HepG2 (cell line): Measurements from ENCODE around the gene SLC2A8. TPM values are rescaled to one million over a fixed set of nuclear protein-coding genes. Genes with fewer than 3 reads are reported as not detected.
A peak's percentile ranks its signal among the peaks of the same experiment; 100 is the strongest.

Experiments
- ATAC-seq: fragments of 200-7000 bp; cut with Tn5 transposase; 3 replicates; pipeline ENCODE4 v1.9.1; 2020; ENCODE audit warnings: mild to moderate bottlenecking, moderate library complexity
- BruUV-seq: library from RNA; stranded (reverse); fragments of 400-500 nt; replicated peaks from 2 replicates; lab custom pipeline; 2021; lab: Mats Ljungman, UMichigan
- CTCF ChIA-PET: fragments of 300-600 bp; formaldehyde crosslinking; extraction: SDS; loops from one replicate; lab custom pipeline; 2021; ENCODE audit warnings: low total read pairs, inconsistent platforms, low intra/inter-chr PET ratio; lab: Yijun Ruan, JAX
- POLR2A ChIA-PET: fragments of 350-600 bp; sonication (Branson Sonifier 250); formaldehyde crosslinking; loops from one replicate; lab custom pipeline; 2020; ENCODE audit warnings: antibody characterized with exemption, inconsistent platforms; lab: Yijun Ruan, JAX
- DNase-seq: peaks from one replicate; pipeline ENCODE4 v3.0.0-alpha.2; 2015; ENCODE audit warnings: low spot score
- FAIRE-seq: peaks from 3 replicates; lab custom pipeline; 2011; peaks lifted over from hg19 to GRCh38; lab: Jason Lieb, UNC
- H2AFZ ChIP-seq: one replicate; pipeline ENCODE4 v1.6.1; 2011; ENCODE audit warnings: low read length, inconsistent platforms
- H3K27ac ChIP-seq: fragments of 300-600 bp; 3 replicates; pipeline ENCODE4 v1.8.0; 2011; ENCODE audit warnings: mixed run types, mild to moderate bottlenecking, mixed read lengths, low read length, inconsistent platforms; ENCODE audit not compliant: insufficient read depth; ENCODE audit errors: extremely low read length
- H3K27me3 ChIP-seq, 2 experiments: fragments of 200-600 bp in 1 of 2; 2 replicates in 1 of 2; 3 replicates in 1 of 2; pipeline versions ENCODE4 v1.6.0 to v1.8.0; 2011; ENCODE audit warnings: low read length in 2 of 2, mild to moderate bottlenecking in 2 of 2, moderate library complexity in 2 of 2, inconsistent platforms in 1 of 2; ENCODE audit not compliant: insufficient read depth in 2 of 2, control insufficient read depth in 1 of 2
- H3K36me3 ChIP-seq, 2 experiments: fragments of 200-600 bp in 1 of 2; replicated peaks in 1 of 2; 2 replicates in 1 of 2; 3 replicates in 1 of 2; pipeline versions ENCODE4 v1.5.1 to v1.8.0; 2011; ENCODE audit warnings: low read length in 2 of 2, inconsistent platforms in 1 of 2; ENCODE audit not compliant: insufficient read depth in 2 of 2, control insufficient read depth in 1 of 2
- H3K4me1 ChIP-seq: 2 replicates; pipeline ENCODE4 v1.5.1; 2012; ENCODE audit warnings: low read length, inconsistent platforms; ENCODE audit not compliant: insufficient read depth
- H3K4me2 ChIP-seq: 2 replicates; pipeline ENCODE4 v1.6.0; 2011; ENCODE audit warnings: low read depth, low read length, inconsistent platforms
- H3K4me3 ChIP-seq, 3 experiments: fragments of 200-600 bp in 1 of 3; sonication (generic), shearing (Covaris generic) in 1 of 3; replicated peaks in 1 of 3; 2 replicates each; pipeline ENCODE4 v1.5.1; 2011 to 2016; ENCODE audit warnings: low read length in 3 of 3, inconsistent platforms in 2 of 3, low read depth in 2 of 3, mild to moderate bottlenecking in 2 of 3, control low read depth in 1 of 3, mixed read lengths in 1 of 3; ENCODE audit not compliant: insufficient read depth in 1 of 3
- H3K79me2 ChIP-seq: one replicate; pipeline ENCODE4 v1.6.1; 2011; ENCODE audit warnings: low read length, inconsistent platforms; ENCODE audit not compliant: insufficient read depth
- H3K9ac ChIP-seq: 2 replicates; pipeline ENCODE4 v1.6.0; 2011; ENCODE audit warnings: mild to moderate bottlenecking, low read depth, low read length, inconsistent platforms; ENCODE audit not compliant: insufficient read depth
- H3K9me3 ChIP-seq: 2 replicates; pipeline ENCODE4 v1.5.1; 2012; ENCODE audit warnings: mild to moderate bottlenecking, low read length
- H4K20me1 ChIP-seq: 2 replicates; pipeline ENCODE4 v1.6.0; 2011; ENCODE audit warnings: inconsistent platforms, mild to moderate bottlenecking, low read length, moderate library complexity; ENCODE audit not compliant: insufficient read depth
- ZBTB38 ChIP-seq: sonication (generic); formaldehyde crosslinking; IDR thresholded peaks from 2 replicates; pipeline ENCODE4 v1.5.1; 2020; ENCODE audit warnings: mild to moderate bottlenecking, missing genetic modification reagents
- WGBS: methylation state at CpG from one replicate; pipeline ENCODE4 v1.1.6; 2017; ENCODE audit warnings: low lambda C conversion rate; 5-methylcytosine and 5-hydroxymethylcytosine counted together
- in situ Hi-C: cut with HindIII; loops from 2 replicates; pipeline ENCODE4 v1.10.0; 2017; ENCODE audit warnings: low pct_unique_long_range_greater_than_20kb; ENCODE audit not compliant: extremely low pct_ligation_motif_present
- intact Hi-C: fragments of 100-400 bp; cut with micrococcal nuclease; formaldehyde crosslinking; loops from one replicate; pipeline ENCODE4 v1.10.0; 2022; ENCODE audit not compliant: unreplicated experiment
- polyA plus RNA-seq, 8 experiments: library from polyadenylated mRNA; depleted of rRNA in 3 of 8; stranded (reverse) in 7 of 8; unstranded in 1 of 8; fragments of >200 nt; fragmentation: Illumina TruSeq in 4 of 8; extraction: Trizol in 4 of 8; gene quantifications; 2 replicates each; pipeline versions ENCODE4 v1.2.1 to v1.2.3, GENCODE V29; 2011 to 2016; ENCODE audit warnings: low read depth in 4 of 8, missing spikeins in 1 of 8, mixed read lengths in 1 of 8; ENCODE audit not compliant: insufficient read depth in 1 of 8
- total RNA-seq, 5 experiments: library from RNA; depleted of rRNA; stranded (reverse); fragments of >200 nt; fragmentation: Illumina TruSeq; extraction: Trizol; gene quantifications; 2 replicates each; pipeline ENCODE4 v1.2.3, GENCODE V29; 2016; ENCODE audit warnings: low read depth in 1 of 5
- TF ChIP-seq, protein P1 (sequence below): sonication (generic); formaldehyde crosslinking; IDR thresholded peaks from 2 replicates; pipeline ENCODE4 v1.4.0; 2020; ENCODE audit warnings: missing genetic modification reagents, borderline replicate concordance
- TF ChIP-seq, protein P2 (sequence below): sonication (generic); formaldehyde crosslinking; IDR thresholded peaks from 2 replicates; pipeline ENCODE4 v1.4.0; 2020; ENCODE audit warnings: missing genetic modification reagents

SLC2A8 gene
- total and polyA plus RNA-seq, 2 of the 13 experiments (the other 11 are each of a cell fraction or from before 2014, with no cell fraction given) = 22.6 to 48.6 TPM

DNA sequence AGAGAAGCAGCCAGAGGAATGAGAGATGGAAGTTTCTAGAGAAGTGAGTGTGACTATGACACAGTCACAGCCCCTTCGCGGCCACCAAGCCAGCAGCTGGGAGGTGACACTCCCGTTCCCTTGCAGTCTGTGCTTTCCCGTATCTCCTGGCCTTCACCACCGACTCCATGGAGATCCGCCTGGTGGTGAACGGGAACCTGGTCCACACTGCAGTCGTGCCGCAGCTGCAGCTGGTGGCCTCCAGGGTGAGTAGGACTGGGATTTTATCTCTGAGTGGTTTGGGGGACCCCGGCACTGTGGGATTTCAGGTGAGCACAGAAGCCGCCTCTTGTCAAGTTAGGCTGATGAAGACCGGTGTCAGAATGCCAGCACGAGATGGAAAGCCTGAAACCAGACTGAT is 12.1 kb upstream of the SLC2A8 start:
- POLR2A ChIA-PET = interaction anchor here (1.4 kb wide), 1 partner anchor 12 kb away, joined by 5 read pairs; the partner anchor contains the start of gene SLC2A8
- no peaks in the 10 kb centered on the region for H3K27me3 ChIP-seq
- CTCF ChIA-PET = interaction anchor here (2.3 kb wide), 1 partner anchor 13 kb away, joined by 10 read pairs; no protein-coding TSS in a partner anchor
- peaks cover 28% of the 10 kb centered on the region for H3K4me1 ChIP-seq
- no peak overlapping the region for H3K9ac ChIP-seq
- no peaks in the 10 kb centered on the region for H4K20me1 ChIP-seq
- 0 out of 2 replicates have a peak, but pooled peaks have one; percentile 32 for TF ChIP-seq ZBTB38 (CRISPR knock-in tag)
- TF ChIP-seq, protein P1, sequence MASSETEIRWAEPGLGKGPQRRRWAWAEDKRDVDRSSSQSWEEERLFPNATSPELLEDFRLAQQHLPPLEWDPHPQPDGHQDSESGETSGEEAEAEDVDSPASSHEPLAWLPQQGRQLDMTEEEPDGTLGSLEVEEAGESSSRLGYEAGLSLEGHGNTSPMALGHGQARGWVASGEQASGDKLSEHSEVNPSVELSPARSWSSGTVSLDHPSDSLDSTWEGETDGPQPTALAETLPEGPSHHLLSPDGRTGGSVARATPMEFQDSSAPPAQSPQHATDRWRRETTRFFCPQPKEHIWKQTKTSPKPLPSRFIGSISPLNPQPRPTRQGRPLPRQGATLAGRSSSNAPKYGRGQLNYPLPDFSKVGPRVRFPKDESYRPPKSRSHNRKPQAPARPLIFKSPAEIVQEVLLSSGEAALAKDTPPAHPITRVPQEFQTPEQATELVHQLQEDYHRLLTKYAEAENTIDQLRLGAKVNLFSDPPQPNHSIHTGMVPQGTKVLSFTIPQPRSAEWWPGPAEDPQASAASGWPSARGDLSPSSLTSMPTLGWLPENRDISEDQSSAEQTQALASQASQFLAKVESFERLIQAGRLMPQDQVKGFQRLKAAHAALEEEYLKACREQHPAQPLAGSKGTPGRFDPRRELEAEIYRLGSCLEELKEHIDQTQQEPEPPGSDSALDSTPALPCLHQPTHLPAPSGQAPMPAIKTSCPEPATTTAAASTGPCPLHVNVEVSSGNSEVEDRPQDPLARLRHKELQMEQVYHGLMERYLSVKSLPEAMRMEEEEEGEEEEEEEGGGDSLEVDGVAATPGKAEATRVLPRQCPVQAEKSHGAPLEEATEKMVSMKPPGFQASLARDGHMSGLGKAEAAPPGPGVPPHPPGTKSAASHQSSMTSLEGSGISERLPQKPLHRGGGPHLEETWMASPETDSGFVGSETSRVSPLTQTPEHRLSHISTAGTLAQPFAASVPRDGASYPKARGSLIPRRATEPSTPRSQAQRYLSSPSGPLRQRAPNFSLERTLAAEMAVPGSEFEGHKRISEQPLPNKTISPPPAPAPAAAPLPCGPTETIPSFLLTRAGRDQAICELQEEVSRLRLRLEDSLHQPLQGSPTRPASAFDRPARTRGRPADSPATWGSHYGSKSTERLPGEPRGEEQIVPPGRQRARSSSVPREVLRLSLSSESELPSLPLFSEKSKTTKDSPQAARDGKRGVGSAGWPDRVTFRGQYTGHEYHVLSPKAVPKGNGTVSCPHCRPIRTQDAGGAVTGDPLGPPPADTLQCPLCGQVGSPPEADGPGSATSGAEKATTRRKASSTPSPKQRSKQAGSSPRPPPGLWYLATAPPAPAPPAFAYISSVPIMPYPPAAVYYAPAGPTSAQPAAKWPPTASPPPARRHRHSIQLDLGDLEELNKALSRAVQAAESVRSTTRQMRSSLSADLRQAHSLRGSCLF (CRISPR knock-in tag) = no peak
- TF ChIP-seq, protein P2, sequence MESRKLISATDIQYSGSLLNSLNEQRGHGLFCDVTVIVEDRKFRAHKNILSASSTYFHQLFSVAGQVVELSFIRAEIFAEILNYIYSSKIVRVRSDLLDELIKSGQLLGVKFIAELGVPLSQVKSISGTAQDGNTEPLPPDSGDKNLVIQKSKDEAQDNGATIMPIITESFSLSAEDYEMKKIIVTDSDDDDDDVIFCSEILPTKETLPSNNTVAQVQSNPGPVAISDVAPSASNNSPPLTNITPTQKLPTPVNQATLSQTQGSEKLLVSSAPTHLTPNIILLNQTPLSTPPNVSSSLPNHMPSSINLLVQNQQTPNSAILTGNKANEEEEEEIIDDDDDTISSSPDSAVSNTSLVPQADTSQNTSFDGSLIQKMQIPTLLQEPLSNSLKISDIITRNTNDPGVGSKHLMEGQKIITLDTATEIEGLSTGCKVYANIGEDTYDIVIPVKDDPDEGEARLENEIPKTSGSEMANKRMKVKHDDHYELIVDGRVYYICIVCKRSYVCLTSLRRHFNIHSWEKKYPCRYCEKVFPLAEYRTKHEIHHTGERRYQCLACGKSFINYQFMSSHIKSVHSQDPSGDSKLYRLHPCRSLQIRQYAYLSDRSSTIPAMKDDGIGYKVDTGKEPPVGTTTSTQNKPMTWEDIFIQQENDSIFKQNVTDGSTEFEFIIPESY (CRISPR knock-in tag) = peak; percentile 44; the same call in 1 of the 2 replicates
- no peaks in the 10 kb centered on the region for H3K36me3 ChIP-seq
- H3K4me2 ChIP-seq = no peak overlapping the region
- no peak overlapping the region for H3K4me3 ChIP-seq
- no peaks in the 10 kb centered on the region for H3K9me3 ChIP-seq
- DNase-seq (no peak), ATAC-seq (peak; percentile 37), FAIRE-seq (no peak)
- in situ Hi-C loops (no loop called here), intact Hi-C loops (no loop called here)
- no peaks in the 10 kb centered on the region for H3K79me2 ChIP-seq
- WGBS = 93% methylated on average over 13 of the region's 13 CpGs
- H2AFZ ChIP-seq = no peak overlapping the region
- no peak overlapping the region for H3K27ac ChIP-seq
- no TSS peak for BruUV-seq
